Lung (tissue), 12 donors: ENCODE data around the gene KRT14. TPM values are rescaled to one million over a fixed set of nuclear protein-coding genes. Genes with fewer than 3 reads are reported as not detected.

Source experiments
- ATAC-seq: fragments of 200-7000 bp; cut with Tn5 transposase; one replicate; pipeline ENCODE4 v1.9.1; 2020; ENCODE audit warnings: moderate number of reproducible peaks; ENCODE audit not compliant: insufficient read depth, low FRiP score
- DNase-seq, 3 donors: peaks; one replicate each; pipeline ENCODE4 v3.0.0-alpha.2; 2013 to 2017
- H3K27ac ChIP-seq, 2 donors: one replicate each; pipeline ENCODE4 v1.5.1; 2013; ENCODE audit warnings: mild to moderate bottlenecking in 2 of 2, moderate library complexity in 2 of 2, control low read depth in 1 of 2, inconsistent platforms in 1 of 2, low read depth in 1 of 2, low read length in 1 of 2
- H3K27me3 ChIP-seq, 3 donors: one replicate each; pipeline ENCODE4 v1.5.1; 2013; ENCODE audit warnings: low read length in 2 of 3; ENCODE audit not compliant: control insufficient read depth in 3 of 3, insufficient read depth in 3 of 3
- H3K36me3 ChIP-seq, 4 donors: one replicate each; pipeline ENCODE4 v1.5.1; 2013; ENCODE audit warnings: low read length in 4 of 4, mild to moderate bottlenecking in 1 of 4, moderate library complexity in 1 of 4; ENCODE audit not compliant: control insufficient read depth in 4 of 4, insufficient read depth in 4 of 4
- H3K4me1 ChIP-seq, 5 donors: one replicate each; pipeline ENCODE4 v1.5.1; 2013; ENCODE audit warnings: low read length in 5 of 5, mild to moderate bottlenecking in 2 of 5, moderate library complexity in 1 of 5; ENCODE audit not compliant: control insufficient read depth in 5 of 5, insufficient read depth in 5 of 5
- H3K4me3 ChIP-seq: one replicate; pipeline ENCODE4 v1.5.1; 2013; ENCODE audit warnings: mild to moderate bottlenecking, control low read depth, moderate library complexity
- H3K9ac ChIP-seq, 2 donors: one replicate each; pipeline ENCODE4 v1.5.1; 2013; ENCODE audit warnings: low read length in 2 of 2, control low read depth in 1 of 2; ENCODE audit not compliant: insufficient read depth in 1 of 2
- H3K9me3 ChIP-seq, 4 donors: one replicate each; pipeline ENCODE4 v1.5.1; 2013; ENCODE audit warnings: low read length in 3 of 4, mild to moderate bottlenecking in 1 of 4, moderate library complexity in 1 of 4; ENCODE audit not compliant: control insufficient read depth in 4 of 4, insufficient read depth in 3 of 4
- WGBS, 2 donors: extraction: QIAGEN DNeasy Blood & Tissue Kit; methylation state at CpG; one replicate each; pipeline ENCODE4 v1.1.7; 2013; 5-methylcytosine and 5-hydroxymethylcytosine counted together
- polyA plus RNA-seq, 2 donors: library from polyadenylated mRNA; stranded (reverse); fragments of 200-250 nt; gene quantifications; one replicate each; pipeline ENCODE4 v1.2.1, GENCODE V29; 2013
- total RNA-seq, 2 donors: library from RNA; depleted of rRNA in 1 of 2; stranded (reverse); fragments of >200 nt in 1 of 2; gene quantifications; one replicate each; pipeline ENCODE4 v1.2.1, GENCODE V29; 2014 to 2021
- TF ChIP-seq, protein P1 (sequence below): IDR thresholded peaks from 2 replicates; pipeline ENCODE4 v1.5.1; 2012; ENCODE audit warnings: mild to moderate bottlenecking; ENCODE audit errors: control extremely low read depth, extremely low read depth
- donor health status: control.
- donor health status: control.
- donor health status: Bipolar disorder and iron deficiency.
- donor health status: healthy.
- donor health status: DM: yes; HTN: yes; CAD: no.

Gene KRT14
- total and polyA plus RNA-seq, 4 donors, result 0.37 to 0.71 (median 0.63) TPM; not detected in 1

DNA sequence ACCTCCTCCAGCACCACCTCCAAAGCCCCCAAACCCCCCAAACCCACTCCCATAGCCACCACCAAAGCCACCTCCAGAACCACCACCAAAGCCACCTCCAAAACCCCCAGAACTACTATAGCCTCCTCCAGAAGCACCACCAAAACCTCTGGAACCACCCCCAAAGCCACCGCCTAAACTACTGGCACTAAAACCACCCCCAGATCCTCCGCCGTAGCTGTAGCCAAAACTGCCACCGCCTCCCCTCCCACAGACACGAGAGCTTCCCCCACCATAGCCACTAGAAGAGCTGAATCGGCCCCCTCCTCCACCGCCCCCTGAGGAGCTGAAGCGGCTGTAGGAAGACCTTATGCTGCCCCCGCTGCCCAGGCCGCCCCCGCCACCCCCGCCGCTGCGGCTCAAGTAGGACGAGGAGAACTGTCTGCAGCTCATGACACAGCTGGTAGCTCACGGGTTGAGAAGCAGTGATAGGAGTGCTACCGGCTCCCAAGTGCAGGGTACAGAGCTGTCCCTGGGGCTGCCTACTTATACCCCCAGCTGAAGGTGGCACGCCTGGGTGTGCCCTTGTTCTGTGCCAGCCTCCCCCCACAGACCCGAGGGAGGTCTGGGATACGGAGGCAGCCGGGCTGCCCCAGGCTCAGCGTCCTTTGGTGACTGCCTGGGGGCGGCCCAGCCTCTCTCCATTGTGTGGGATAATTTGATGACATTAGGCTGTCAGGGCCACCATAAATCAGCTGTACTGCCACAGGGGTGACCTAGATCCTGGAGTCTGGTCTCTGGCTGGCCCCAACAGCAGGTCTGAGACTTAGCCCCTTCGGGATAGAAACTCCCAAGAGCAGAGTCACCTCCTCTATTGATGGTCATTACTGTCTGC lies 14.9 kb downstream of the KRT14 start, which contains the start of gene KRT9:
TSS of gene KRT9 (minus strand) at position 499 of the 874 bp plus-strand sequence. CDS start at position 432, 67 bp downstream.
- Histone ChIP-seq H3K4me3 (no peak within 1 kb of the TSS), H3K27ac (no peak within 1 kb of the TSS), H3K9me3 (peaks cover 0 to 8% (median 0%) of the 10 kb centered on the region in 4 donors), H3K27me3 (peaks cover 0 to 15% (median 0%) of the 10 kb centered on the region in 3 donors), H3K4me1 (no peaks in the 10 kb centered on the region), H3K36me3 (no peaks in the 10 kb centered on the region), H3K9ac (no peak within 1 kb of the TSS)
- 65 to 72% methylated on average over 23 to 24 of the region's 24 CpGs for WGBS, 2 donors
- TF ChIP-seq, protein P1, sequence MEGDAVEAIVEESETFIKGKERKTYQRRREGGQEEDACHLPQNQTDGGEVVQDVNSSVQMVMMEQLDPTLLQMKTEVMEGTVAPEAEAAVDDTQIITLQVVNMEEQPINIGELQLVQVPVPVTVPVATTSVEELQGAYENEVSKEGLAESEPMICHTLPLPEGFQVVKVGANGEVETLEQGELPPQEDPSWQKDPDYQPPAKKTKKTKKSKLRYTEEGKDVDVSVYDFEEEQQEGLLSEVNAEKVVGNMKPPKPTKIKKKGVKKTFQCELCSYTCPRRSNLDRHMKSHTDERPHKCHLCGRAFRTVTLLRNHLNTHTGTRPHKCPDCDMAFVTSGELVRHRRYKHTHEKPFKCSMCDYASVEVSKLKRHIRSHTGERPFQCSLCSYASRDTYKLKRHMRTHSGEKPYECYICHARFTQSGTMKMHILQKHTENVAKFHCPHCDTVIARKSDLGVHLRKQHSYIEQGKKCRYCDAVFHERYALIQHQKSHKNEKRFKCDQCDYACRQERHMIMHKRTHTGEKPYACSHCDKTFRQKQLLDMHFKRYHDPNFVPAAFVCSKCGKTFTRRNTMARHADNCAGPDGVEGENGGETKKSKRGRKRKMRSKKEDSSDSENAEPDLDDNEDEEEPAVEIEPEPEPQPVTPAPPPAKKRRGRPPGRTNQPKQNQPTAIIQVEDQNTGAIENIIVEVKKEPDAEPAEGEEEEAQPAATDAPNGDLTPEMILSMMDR, result no peak
- ATAC-seq (no peak), DNase-seq (no peak)

DNA sequence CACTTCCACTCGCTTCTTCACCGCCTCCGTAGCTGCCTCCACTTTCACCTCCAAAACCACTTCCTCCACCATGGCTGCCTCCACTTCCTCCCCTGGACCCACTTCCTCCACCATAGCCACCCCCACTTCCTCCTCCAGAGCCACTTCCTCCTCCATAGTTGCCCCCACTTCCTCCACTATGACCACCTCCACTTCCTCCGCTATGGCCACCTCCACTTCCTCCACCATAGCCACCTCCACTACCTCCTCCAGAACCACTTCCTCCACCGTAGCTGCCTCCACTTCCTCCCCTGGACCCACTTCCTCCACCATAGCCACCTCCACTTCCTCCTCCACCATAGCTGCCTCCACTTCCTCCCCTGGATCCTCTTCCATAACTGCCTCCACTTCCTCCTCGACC lies 19.4 kb downstream of the KRT14 start:
- peaks cover 0 to 7% (median 0%) of the 10 kb centered on the region in 4 donors for H3K9me3 ChIP-seq
- TF ChIP-seq, protein P1, result no peak
- H3K9ac ChIP-seq, result no peak overlapping the region
- ATAC-seq (no peak), DNase-seq (no peak)
- 43 to 70% methylated on average over 6 of the region's 6 CpGs for WGBS, 2 donors
- H3K36me3 ChIP-seq, result no peaks in the 10 kb centered on the region
- H3K4me1 ChIP-seq, result no peaks in the 10 kb centered on the region
- H3K27me3 ChIP-seq, result peaks cover 0 to 15% (median 0%) of the 10 kb centered on the region in 3 donors
- no peak overlapping the region for H3K27ac ChIP-seq
- H3K4me3 ChIP-seq, result no peak overlapping the region

DNA sequence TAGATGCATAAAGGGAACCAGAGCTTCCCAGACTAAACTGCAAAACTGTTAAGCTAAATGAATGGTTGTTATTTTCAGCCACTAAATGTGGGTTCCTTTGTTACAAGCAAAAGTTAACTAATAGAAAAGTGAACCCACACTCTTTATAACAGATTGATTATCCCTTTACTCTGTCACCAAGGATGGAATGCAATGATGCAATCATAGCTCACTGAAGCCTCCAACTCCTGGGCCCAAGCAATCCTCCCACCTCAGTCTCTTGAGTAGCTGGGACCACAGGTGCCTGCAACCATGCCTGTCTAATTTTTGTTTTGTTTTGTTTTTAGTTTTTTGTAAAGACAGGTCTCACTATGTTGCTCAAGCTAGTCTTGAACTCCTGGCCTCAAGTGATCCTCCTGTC lies 21.4 kb downstream of the KRT14 start:
- peaks cover 0 to 7% (median 0%) of the 10 kb centered on the region in 4 donors for H3K9me3 ChIP-seq
- no peak overlapping the region for H3K27ac ChIP-seq
- no peak overlapping the region for H3K4me3 ChIP-seq
- no peak overlapping the region for H3K9ac ChIP-seq
- no peak for ATAC-seq
- TF ChIP-seq, protein P1, result no peak
- H3K4me1 ChIP-seq, result no peaks in the 10 kb centered on the region
- H3K27me3 ChIP-seq, result peaks cover 0 to 13% (median 0%) of the 10 kb centered on the region in 3 donors
- no peak for DNase-seq
- H3K36me3 ChIP-seq, result no peaks in the 10 kb centered on the region
